Measurements from ENCODE around the gene ACOT11. TPM values are rescaled to one million over a fixed set of nuclear protein-coding genes. Genes with fewer than 3 reads are reported as not detected.

Gene ACOT11
- total RNA-seq, 1 experiment from 2014 or later, result 1.9 TPM

DNA sequence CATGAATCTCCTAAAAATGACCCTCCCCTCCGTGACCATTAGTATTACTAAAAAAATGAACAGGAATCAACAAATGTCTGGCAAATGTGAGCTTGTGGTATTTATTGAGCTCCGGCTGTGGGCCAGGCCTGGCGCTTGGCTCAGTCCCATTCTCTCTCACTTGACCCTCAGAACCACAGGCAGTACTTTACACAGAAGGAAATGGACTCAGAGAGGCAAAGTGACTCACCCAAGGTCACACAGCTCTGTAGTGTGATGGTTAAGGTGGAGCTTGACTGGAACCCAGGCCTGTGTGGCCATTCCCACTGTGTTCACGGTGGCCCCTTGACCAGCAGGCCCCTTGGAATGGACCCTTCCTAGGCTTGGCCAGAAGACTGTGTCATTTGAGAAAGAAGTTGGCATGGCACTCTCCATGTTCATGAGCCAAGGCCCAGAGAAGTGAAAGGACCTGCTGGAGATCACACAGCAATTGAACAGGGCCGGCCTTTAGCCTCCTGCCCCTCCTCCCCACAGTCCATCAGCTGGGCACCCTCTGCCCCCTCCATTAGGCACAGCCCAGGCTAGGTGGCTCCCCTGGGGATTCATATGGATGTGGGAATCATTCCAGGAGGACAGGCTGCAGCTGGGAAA is 43.2 kb downstream of the ACOT11 start:
- no peak overlapping the region for H3K4me3 ChIP-seq (ENCODE audit: low read depth in 2 of 2, low read length in 2 of 2)
- no peaks in the 10 kb centered on the region for H3K9me3 ChIP-seq (ENCODE audit: control insufficient read depth, insufficient read depth, low read depth, low read length)
- H3K27ac ChIP-seq (ENCODE audit: low read length), result no peak overlapping the region
- DNase-seq (ENCODE audit: low read depth, low spot score), result no peak
- POLR2A ChIA-PET, result no interaction called here
- in situ Hi-C loops (cut with HindIII; ENCODE audit: low pct_unique_long_range_greater_than_20kb, low sequenced_read_pairs), result no loop called here
- intact Hi-C loops (cut with micrococcal nuclease; ENCODE audit: unreplicated experiment), result no loop called here
- no peaks in the 10 kb centered on the region for H3K36me3 ChIP-seq (ENCODE audit: control insufficient read depth, insufficient read depth, low read length)
- H3K4me1 ChIP-seq (ENCODE audit: control insufficient read depth, insufficient read depth, low read length), result no peaks in the 10 kb centered on the region
- H3K27me3 ChIP-seq (ENCODE audit: control insufficient read depth, insufficient read depth, low read length), result no peaks in the 10 kb centered on the region
- TF ChIP-seq POLR2AphosphoS5 (IDR thresholded peaks at IDR 0.05; ENCODE audit: low read depth, low read length) (no peak), SIN3A (IDR thresholded peaks at IDR 0.05; ENCODE audit: borderline replicate concordance, insufficient read depth, low read depth, low read length) (no peak), TCF7L2 (IDR thresholded peaks at IDR 0.05; ENCODE audit: low read depth, low read length) (no peak)
- TF ChIP-seq, protein P1, sequence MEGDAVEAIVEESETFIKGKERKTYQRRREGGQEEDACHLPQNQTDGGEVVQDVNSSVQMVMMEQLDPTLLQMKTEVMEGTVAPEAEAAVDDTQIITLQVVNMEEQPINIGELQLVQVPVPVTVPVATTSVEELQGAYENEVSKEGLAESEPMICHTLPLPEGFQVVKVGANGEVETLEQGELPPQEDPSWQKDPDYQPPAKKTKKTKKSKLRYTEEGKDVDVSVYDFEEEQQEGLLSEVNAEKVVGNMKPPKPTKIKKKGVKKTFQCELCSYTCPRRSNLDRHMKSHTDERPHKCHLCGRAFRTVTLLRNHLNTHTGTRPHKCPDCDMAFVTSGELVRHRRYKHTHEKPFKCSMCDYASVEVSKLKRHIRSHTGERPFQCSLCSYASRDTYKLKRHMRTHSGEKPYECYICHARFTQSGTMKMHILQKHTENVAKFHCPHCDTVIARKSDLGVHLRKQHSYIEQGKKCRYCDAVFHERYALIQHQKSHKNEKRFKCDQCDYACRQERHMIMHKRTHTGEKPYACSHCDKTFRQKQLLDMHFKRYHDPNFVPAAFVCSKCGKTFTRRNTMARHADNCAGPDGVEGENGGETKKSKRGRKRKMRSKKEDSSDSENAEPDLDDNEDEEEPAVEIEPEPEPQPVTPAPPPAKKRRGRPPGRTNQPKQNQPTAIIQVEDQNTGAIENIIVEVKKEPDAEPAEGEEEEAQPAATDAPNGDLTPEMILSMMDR (IDR thresholded peaks at IDR 0.05), result no peak
- TF ChIP-seq, protein P2, sequence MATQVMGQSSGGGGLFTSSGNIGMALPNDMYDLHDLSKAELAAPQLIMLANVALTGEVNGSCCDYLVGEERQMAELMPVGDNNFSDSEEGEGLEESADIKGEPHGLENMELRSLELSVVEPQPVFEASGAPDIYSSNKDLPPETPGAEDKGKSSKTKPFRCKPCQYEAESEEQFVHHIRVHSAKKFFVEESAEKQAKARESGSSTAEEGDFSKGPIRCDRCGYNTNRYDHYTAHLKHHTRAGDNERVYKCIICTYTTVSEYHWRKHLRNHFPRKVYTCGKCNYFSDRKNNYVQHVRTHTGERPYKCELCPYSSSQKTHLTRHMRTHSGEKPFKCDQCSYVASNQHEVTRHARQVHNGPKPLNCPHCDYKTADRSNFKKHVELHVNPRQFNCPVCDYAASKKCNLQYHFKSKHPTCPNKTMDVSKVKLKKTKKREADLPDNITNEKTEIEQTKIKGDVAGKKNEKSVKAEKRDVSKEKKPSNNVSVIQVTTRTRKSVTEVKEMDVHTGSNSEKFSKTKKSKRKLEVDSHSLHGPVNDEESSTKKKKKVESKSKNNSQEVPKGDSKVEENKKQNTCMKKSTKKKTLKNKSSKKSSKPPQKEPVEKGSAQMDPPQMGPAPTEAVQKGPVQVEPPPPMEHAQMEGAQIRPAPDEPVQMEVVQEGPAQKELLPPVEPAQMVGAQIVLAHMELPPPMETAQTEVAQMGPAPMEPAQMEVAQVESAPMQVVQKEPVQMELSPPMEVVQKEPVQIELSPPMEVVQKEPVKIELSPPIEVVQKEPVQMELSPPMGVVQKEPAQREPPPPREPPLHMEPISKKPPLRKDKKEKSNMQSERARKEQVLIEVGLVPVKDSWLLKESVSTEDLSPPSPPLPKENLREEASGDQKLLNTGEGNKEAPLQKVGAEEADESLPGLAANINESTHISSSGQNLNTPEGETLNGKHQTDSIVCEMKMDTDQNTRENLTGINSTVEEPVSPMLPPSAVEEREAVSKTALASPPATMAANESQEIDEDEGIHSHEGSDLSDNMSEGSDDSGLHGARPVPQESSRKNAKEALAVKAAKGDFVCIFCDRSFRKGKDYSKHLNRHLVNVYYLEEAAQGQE (IDR thresholded peaks at IDR 0.05; ENCODE audit: insufficient read depth in 1 of 2, low read depth in 2 of 2, low read length in 1 of 2), result no peak
- no peak for ATAC-seq
- no TSS peak for BruUV-seq (replicated peaks)
- CTCF ChIA-PET, result no interaction called here

DNA sequence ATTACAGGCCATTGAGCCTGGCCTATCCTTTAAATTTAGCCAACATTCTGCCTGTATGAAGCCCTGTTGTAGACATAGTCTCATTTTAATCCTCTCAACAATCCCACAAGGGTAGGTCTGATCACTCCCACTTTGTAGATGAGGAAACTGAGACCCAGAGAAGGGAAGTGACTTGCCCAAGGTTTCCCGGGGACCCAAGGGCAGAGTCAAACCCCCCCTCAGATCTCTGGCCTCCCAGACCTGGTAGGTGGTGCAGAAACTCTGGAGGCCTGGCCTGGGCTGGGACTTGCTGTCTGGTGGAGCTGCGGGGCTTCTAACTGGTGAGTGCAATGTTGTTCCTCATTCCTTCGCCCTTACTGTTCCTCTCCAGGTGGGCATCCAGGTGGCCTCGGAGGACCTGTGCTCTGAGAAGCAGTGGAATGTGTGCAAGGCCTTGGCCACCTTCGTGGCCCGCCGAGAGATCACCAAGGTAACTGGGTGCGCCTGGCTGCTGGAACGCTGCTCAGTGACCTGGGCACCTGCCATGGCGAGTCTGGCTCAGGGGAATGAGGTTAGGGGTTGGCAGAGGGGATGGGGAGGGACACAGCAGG is 45.6 kb downstream of the ACOT11 start:
- TF ChIP-seq SIN3A (IDR thresholded peaks at IDR 0.05; ENCODE audit: borderline replicate concordance, insufficient read depth, low read depth, low read length) (no peak), POLR2AphosphoS5 (IDR thresholded peaks at IDR 0.05; ENCODE audit: low read depth, low read length) (no peak), TCF7L2 (IDR thresholded peaks at IDR 0.05; ENCODE audit: low read depth, low read length) (no peak)
- TF ChIP-seq, protein P1 (IDR thresholded peaks at IDR 0.05), result no peak
- TF ChIP-seq, protein P2 (IDR thresholded peaks at IDR 0.05; ENCODE audit: insufficient read depth in 1 of 2, low read depth in 2 of 2, low read length in 1 of 2), result no peak
- no peaks in the 10 kb centered on the region for H3K9me3 ChIP-seq (ENCODE audit: control insufficient read depth, insufficient read depth, low read depth, low read length)
- in situ Hi-C loops (cut with HindIII; ENCODE audit: low pct_unique_long_range_greater_than_20kb, low sequenced_read_pairs), result no loop called here
- DNase-seq (ENCODE audit: low read depth, low spot score) (no peak), ATAC-seq (no peak)
- no peaks in the 10 kb centered on the region for H3K36me3 ChIP-seq (ENCODE audit: control insufficient read depth, insufficient read depth, low read length)
- BruUV-seq (replicated peaks), result no TSS peak
- no peaks in the 10 kb centered on the region for H3K4me1 ChIP-seq (ENCODE audit: control insufficient read depth, insufficient read depth, low read length)
- ChIA-PET POLR2A (interaction anchor here (0.5 kb wide), 1 partner anchor 448 kb away, joined by 3 read pairs; no protein-coding TSS in a partner anchor), CTCF (no interaction called here)
- intact Hi-C loops (cut with micrococcal nuclease; ENCODE audit: unreplicated experiment), result no loop called here
- no peak overlapping the region for H3K4me3 ChIP-seq (ENCODE audit: low read depth in 2 of 2, low read length in 2 of 2)
- H3K27ac ChIP-seq (ENCODE audit: low read length), result no peak overlapping the region
- H3K27me3 ChIP-seq (ENCODE audit: control insufficient read depth, insufficient read depth, low read length), result no peaks in the 10 kb centered on the region
